HG03432 (cell line): Measurements from ENCODE around the gene CUEDC1.
"Not testable (repeated sequence)": the region's sequence is repeated elsewhere in the genome, so short reads cannot be mapped to it uniquely, and the experiment has no call there.

Experiments used
- ATAC-seq: cut with Tn5 transposase; IDR thresholded peaks from one replicate; pipeline ENCODE4 v1.9.1; 2021; ENCODE audit warnings: mild to moderate bottlenecking, moderate library complexity; ENCODE audit not compliant: unreplicated experiment

Gene CUEDC1

GRCh38 chr17:57846056-57846945, 108.9 kb downstream of the CUEDC1 start:
- not testable (repeated sequence) for ATAC-seq

- ATAC-seq, result no peak
These were observed 112.9 kb downstream of the CUEDC1 start for GRCh38 chr17:57842280-57842679.

- ATAC-seq, result no peak
These were observed 115.7 kb downstream of the CUEDC1 start for GRCh38 chr17:57839571-57839923.

DNA sequence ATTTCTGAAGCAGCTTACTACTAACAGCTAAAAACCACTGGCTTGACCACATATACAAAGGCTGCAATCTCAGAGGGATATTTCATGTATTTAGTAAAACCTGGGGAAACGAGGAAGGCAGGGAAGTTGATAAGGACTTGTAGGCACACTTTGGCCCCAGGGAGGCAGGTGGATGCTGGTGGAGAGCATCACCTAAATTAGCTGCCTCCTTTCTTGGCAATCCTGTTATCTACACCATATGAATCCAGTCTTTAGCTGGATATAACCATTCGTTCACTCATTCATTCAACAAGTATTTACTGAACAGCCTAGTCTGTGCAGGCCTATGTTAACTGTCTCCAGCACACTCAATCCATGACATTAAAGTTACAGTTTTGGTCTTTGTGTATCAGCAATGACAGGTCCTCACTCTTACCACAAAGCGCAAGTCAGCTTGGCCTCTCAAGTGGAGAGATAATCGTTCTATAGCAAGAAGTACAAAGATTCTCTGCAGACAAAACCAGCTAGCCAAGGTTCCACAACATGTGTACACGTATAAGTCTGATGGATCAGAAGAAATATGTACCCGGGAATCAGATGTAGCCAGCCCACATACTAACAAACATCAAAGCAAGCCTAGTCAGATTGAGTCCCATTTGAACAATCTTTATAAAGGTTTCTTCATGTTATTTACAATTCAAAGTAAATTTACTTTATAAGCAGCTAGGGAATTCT, 116.2 kb downstream of the CUEDC1 start:
- no peak for ATAC-seq

DNA sequence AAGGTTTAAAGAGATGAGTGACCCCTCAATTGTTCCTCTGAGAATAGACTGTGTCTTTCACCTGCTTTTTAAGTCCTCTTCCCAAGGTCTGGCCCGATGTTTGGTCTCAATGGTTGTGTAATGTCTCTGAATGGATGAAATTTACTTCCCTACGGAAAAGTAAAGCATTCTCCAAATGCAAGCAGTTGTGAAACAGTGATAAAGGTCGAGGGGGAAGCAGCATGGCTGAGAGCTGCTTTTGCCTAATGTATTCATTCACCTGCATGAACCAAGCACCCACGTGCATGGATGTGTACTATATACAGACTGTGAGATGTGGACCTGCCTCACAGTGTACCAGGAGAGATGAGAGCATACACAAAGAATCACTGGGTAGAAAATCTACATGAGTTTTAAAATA, 116.8 kb downstream of the CUEDC1 start:
- ATAC-seq, result no peak

GRCh38 chr17:57835333-57835900, 119.8 kb downstream of the CUEDC1 start:
- no peak for ATAC-seq

DNA sequence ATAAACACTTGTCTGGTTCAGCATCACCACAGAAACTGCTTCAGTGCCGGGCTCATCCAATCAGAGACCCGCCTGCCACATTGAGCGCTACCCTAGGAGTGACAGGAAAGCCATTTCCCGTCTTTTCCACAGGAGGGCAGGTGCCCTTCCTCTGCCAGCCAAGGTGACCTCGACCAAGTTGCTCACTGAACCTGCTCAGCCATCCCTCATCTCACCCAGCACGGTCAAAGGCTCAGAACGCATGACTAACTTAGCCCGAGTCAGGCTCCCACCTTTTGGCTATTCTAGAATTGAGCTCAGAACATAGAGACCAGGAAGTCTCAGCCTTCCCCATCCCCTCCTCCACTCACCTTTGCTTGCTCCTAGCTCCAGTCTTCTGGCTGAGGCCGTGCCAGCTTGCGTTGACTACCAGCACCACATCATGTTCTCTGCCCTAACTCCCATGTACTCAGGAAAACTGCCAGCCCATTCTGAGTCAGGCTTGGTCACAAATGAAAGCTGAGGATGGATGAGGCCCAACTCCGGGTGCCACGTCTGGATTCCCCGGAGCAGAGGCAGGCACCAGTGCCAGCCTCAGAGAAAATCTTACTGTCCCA, 121.0 kb downstream of the CUEDC1 start:
- ATAC-seq, result no peak

DNA sequence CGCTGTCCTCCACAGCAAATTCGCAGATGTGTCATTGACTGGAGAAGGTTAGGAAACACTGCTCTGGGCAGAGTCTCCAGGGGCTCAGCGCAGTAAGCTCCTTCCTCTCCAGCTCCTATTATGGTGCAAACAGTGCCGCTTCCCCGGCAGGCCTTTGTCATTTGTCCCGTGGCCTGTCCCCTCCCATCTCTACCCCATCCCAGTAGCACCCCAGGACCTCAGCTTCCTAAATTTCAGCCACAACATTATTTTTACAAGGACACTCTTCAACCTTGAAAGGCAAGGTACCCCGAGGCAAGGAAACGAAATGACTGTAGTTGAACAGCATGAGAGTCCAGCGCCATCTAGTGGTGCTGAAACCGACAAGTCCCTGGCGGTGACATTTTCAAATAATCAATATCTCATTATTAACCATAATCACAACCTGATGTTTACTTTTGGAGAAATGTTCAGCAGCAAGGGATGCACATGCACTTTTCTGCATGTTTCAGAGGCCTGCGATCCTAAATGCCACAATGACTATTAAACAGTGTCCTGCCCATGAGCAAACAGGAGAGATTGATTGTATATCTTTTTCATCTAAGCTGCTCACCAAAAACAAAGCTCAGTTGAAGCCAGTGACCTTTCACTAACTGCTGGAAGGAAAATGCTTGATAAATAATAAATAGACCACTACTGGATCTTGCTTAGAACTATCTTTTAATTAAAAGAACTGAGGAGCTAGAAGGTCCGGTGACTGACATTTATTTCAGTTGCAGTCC, 121.9 kb downstream of the CUEDC1 start:
- ATAC-seq, result peak; percentile 55

DNA sequence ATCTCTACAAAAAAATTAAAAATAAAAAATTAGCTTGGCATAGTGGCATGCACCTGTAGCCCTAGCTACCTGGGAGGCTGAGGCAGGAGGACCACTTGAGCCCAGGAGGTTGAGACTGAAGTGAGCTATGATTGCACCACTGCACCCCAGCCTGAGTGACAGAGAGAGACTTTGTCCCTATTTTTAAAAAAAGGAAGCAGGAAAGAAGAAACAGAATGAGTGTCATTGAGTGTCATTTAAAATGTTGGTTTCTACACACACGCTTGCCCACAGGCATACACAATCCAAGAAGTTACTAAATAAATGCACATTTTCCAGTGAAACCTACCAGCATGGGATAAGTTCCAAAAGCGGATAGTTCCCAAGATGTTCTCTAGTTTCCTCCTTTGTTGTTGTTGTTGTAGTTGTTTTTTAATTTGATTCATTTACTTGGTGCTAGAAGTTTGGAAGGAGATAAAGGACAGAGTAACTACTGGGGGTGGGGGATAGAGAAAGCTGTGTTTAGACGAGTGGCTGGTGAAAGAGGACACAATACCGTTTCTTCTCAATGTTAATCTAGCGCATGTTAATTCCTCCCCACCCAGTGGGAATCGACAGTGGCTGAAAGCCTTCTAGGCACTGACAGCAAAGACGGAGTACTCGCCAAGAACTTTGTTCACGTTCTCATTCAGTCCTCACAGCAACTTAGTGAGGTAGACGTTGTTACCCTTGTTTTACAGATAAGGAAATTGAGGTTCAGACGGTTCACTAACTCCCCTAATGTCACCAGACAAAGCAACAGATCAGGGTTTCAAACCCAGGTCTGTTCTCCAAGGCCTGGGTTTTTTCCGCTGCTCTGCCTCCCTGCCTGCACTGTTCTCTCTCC, 122.7 kb downstream of the CUEDC1 start:
- peak; percentile 10 for ATAC-seq

- ATAC-seq, result no peak
These were observed 124.3 kb downstream of the CUEDC1 start for GRCh38 chr17:57830880-57831279.

DNA sequence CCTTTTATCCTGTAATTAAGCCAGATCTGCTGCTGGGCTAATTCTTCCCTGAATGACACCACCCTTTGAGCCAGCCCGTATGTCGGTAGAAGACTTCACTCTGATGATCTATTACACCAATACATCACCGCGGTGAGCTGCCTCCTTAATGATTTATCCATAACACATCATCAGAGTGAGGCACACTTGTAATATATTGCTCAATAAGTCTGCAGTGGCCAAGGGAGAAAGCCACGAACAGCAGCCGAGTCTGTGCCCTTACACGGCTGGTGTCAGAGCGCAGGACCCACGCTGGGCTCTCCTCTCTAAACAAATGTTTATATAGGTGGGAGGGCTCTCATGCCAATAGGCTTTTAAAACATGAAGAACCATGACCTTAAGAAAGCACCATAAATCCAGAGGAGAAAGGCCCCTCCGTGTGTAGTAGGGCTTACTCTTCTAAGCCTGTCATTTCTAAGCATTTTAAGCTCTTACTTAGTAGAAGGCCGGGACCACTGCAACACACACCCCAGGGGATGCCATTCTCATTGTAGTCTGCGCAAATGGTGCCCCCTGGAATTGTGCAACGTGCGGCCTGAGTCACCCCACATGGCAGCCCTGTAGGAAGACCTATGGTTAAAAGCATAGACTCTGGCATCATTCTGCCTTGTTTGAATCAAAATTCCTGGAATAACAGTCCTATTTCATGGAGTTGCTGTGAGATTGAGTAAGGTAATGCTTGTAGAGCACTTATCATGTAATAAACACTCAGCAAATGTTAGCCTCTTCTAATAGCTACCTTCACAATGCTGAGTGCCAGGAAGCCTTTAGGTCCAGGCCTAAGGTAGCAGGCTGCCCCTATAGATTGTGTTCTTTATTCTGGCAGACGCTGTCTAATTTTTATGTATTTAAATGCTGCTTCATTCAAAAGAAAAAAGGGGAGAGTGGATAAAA, 131.5 kb downstream of the CUEDC1 start:
- no peak for ATAC-seq

GRCh38 chr17:57819867-57820266, 135.3 kb downstream of the CUEDC1 start:
- ATAC-seq, result no peak

GRCh38 chr17:57819285-57819684, 135.9 kb downstream of the CUEDC1 start:
- ATAC-seq, result no peak

DNA sequence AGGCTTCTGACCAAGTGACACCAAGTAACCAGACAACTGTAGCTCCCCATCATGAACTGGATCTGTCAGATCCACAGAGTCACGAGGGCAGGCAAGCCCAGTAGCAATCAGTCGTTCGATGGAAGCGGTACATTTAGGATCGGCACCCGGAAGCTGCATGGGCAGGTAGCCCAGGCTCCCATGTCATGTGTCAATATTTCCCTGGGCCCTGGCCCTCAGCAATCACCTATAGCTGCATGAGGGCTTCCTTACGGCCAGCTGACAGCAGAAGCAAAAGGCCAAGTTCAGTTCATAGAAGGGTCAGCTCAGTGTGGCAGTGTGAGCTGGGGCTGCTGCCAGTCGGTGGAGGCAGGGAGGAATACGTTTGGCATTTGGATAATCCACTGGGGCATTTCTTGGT, 137.1 kb downstream of the CUEDC1 start:
- ATAC-seq, result no peak

- ATAC-seq, result no peak
These were observed 137.9 kb downstream of the CUEDC1 start for GRCh38 chr17:57817299-57817698.

GRCh38 chr17:57814421-57814820, 140.8 kb downstream of the CUEDC1 start:
- ATAC-seq, result no peak

DNA sequence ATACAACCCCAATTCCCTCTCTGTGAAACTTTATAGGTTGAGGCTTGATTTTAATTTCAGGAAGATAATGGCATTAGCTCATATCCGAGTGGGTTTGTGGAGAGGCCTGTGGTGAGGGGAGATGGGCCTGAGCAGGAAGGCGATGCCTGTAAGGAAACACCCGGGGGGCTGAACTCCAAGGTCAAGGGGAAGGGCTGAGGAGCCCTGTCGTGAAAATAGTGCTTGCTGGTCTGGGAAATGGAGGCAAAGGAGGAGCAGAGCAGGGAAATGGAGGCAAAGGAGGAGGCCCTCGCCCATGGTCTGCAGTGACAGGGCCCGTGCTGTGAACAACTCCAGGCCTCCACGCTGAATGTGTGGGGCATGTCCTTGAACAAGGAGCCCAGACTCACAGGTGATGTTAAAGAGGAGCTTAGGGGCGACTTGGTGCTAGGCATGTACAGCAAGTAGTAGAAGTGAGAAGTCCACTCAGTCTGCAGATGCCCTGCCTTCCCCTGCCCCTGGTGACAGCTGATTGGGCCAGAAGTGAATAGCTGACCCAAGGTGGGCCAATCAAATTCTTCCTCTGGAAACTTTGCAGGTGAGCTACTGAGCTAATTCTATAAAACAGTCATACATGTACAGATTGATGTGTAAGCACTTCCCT, 143.5 kb downstream of the CUEDC1 start:
- ATAC-seq, result no peak
